Mesothelial cell of epicardium (in vitro differentiated cells): Measurements from ENCODE around the gene PCA3. TPM values are rescaled to one million over a fixed set of nuclear protein-coding genes. Genes with fewer than 3 reads are reported as not detected.
A peak's percentile ranks its signal among the peaks of the same experiment; 100 is the strongest.

Experiments
- DNase-seq, 2 experiments: peaks; one replicate each; pipeline ENCODE4 v3.0.0; 2021; ENCODE audit warnings: low spot score in 2 of 2; ENCODE audit not compliant: unreplicated experiment in 2 of 2
- H3K27ac Mint-ChIP-seq: 2 replicates; pipeline ENCODE4 v1.8.0; 2021; ENCODE audit warnings: mixed read lengths
- H3K27me3 Mint-ChIP-seq: 2 replicates; pipeline ENCODE4 v1.8.0; 2021; ENCODE audit warnings: low read depth, mixed read lengths
- H3K36me3 Mint-ChIP-seq: 2 replicates; pipeline ENCODE4 v1.8.0; 2021; ENCODE audit warnings: mixed read lengths
- H3K4me1 Mint-ChIP-seq: 2 replicates; pipeline ENCODE4 v1.8.0; 2021; ENCODE audit warnings: mixed read lengths
- H3K4me3 Mint-ChIP-seq: 2 replicates; pipeline ENCODE4 v1.8.0; 2021; ENCODE audit warnings: mild to moderate bottlenecking, moderate library complexity, mixed read lengths
- H3K9me3 Mint-ChIP-seq: 2 replicates; pipeline ENCODE4 v1.8.0; 2021; ENCODE audit warnings: mixed read lengths
- total RNA-seq: library from RNA; stranded (reverse); gene quantifications from 3 replicates; pipeline ENCODE4 v1.2.1, GENCODE V29; 2021
- TF ChIP-seq, protein P1 (sequence below): fragments of 200-600 bp; sonication (generic); IDR thresholded peaks from one replicate; pipeline ENCODE4 v1.5.0; 2021; ENCODE audit warnings: antibody characterized with exemption; ENCODE audit not compliant: unreplicated experiment

The PCA3 gene
- total RNA-seq, 1 donor from 2014 or later, result not detected

DNA sequence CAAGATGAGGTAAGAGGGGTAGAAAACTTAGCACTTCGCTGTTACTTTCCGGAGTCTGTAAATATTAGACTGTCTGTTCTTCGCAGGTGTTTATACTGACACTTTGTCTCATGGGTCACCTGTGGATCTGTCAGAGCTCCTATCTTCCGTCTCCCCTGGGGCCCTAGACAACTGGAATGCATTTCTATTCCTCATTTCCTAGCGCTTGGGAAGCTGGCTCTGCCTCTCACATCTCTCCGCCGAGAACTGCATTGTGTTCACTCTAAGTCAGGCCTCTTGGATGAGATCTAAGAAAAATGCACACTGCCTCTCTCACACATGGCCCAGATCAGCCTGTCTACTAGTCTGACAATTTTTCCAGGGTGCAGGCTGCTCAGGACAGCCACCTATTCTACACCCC, 39.5 kb downstream of the PCA3 start:
- no peak for DNase-seq
- H3K27ac Mint-ChIP-seq, result peak overlapping the region; percentile 47

DNA sequence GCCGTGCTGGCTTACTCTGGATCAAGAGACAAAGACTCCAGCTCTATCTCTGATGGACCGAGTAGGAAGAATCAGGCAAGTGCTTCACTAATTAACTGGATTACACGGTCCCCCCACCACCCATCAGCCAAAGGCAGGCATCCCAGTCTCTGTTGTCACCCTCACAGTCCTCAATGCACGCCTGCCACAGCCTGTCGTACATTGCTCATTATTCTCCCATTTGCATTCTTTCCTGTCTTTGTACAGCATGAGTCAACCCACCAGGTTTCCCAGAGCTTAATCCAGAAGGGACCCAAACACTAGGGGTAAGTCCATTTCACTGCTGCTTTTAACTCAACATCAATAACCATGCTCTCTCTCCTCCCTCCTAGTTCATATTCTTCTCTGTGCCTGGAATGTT, 44.4 kb downstream of the PCA3 start:
- no peaks in the 10 kb centered on the region for H3K9me3 Mint-ChIP-seq
- H3K4me1 Mint-ChIP-seq, result peaks cover 26% of the 10 kb centered on the region
- no peak for DNase-seq
- no peak overlapping the region for H3K27ac Mint-ChIP-seq
- H3K36me3 Mint-ChIP-seq, result no peaks in the 10 kb centered on the region
- no peak overlapping the region for H3K4me3 Mint-ChIP-seq
- H3K27me3 Mint-ChIP-seq, result peaks cover 9% of the 10 kb centered on the region
- TF ChIP-seq, protein P1, sequence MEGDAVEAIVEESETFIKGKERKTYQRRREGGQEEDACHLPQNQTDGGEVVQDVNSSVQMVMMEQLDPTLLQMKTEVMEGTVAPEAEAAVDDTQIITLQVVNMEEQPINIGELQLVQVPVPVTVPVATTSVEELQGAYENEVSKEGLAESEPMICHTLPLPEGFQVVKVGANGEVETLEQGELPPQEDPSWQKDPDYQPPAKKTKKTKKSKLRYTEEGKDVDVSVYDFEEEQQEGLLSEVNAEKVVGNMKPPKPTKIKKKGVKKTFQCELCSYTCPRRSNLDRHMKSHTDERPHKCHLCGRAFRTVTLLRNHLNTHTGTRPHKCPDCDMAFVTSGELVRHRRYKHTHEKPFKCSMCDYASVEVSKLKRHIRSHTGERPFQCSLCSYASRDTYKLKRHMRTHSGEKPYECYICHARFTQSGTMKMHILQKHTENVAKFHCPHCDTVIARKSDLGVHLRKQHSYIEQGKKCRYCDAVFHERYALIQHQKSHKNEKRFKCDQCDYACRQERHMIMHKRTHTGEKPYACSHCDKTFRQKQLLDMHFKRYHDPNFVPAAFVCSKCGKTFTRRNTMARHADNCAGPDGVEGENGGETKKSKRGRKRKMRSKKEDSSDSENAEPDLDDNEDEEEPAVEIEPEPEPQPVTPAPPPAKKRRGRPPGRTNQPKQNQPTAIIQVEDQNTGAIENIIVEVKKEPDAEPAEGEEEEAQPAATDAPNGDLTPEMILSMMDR, result no peak

More for the DNA sequence above, 39.5 kb downstream of the PCA3 start:
- Mint-ChIP-seq H3K27me3 (peaks cover 5% of the 10 kb centered on the region), H3K4me3 (no peak overlapping the region), H3K9me3 (no peaks in the 10 kb centered on the region), H3K4me1 (peaks cover 39% of the 10 kb centered on the region), H3K36me3 (no peaks in the 10 kb centered on the region)
- TF ChIP-seq, protein P1, result no peak

DNA sequence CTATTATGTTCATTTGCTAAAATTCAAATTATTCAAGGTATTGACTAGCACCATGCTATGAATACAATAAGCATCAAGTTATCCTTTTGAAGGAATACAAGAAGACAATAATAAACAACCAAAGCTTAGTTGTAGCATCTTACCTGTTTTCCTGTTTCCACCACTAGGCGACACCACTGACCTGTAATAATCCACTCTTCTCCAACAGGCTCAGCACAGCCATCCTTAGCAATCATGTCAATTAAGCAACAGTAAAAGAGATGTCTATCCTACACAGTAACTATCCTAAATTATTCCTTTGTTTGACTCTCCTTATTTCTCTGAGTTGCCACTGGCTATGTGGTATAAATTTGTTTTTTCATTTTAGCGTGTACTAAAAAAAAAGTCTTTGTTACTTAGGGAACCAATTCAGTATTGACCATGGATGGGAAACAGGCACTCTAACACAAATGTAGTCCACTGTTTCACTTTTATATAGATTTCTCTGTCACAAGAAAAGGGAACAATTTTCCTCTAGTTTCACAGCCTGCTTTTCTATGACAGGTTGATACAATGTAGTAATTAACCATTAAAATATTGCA, 46.2 kb downstream of the PCA3 start:
- DNase-seq, result peak in 1 of 2 experiments; percentile 54
- no peaks in the 10 kb centered on the region for H3K36me3 Mint-ChIP-seq
- H3K9me3 Mint-ChIP-seq, result no peaks in the 10 kb centered on the region

DNA sequence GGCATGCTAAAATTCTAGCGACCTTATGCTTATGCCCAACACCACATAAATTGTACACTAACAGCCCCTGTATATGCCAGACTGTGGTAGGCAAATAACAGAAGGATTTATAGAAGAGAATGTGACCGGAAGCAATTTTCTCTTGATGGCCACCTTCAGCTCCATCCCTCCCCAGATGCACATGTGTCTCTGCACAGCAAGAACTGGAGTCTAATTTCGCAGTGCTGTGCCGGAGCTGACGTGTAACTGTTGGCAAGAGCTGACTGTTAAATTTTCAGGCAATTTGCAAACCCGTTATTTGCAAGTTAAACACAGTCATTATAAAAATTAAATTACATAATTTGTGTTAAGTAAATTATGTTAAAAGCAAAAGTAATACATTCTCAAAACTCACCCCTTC, 48.4 kb downstream of the PCA3 start:
- Mint-ChIP-seq H3K36me3 (no peaks in the 10 kb centered on the region), H3K27me3 (peaks cover 9% of the 10 kb centered on the region), H3K4me1 (peaks cover 12% of the 10 kb centered on the region), H3K27ac (no peak overlapping the region), H3K4me3 (no peak overlapping the region), H3K9me3 (no peaks in the 10 kb centered on the region)
- TF ChIP-seq, protein P1, result no peak
- DNase-seq, result no peak

More for the DNA sequence above, 46.2 kb downstream of the PCA3 start:
- peak overlapping the region; percentile 8 for H3K27ac Mint-ChIP-seq
- H3K27me3 Mint-ChIP-seq, result peaks cover 9% of the 10 kb centered on the region
- no peak overlapping the region for H3K4me3 Mint-ChIP-seq
- TF ChIP-seq, protein P1, result peak; percentile 83
- peaks cover 12% of the 10 kb centered on the region for H3K4me1 Mint-ChIP-seq

DNA sequence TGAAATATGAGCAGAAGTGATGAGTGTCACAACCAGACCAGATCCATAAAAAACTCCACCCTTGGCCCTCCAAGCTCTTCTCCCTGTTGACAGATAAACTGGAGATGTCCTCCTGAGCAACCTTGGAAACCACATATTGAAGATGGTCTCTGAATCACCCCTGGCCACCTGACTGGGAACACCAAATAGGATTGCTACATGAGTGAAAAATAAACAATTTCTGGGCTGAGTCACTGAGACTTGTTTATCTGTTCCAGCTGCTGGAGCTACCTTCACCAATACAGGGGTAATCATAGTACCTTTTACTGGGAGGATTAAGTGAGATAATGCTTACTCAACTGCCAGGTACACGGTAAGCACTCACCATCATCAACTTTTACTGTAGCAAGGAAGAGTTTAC, 53.3 kb downstream of the PCA3 start:
- TF ChIP-seq, protein P1, result no peak
- no peak overlapping the region for H3K4me3 Mint-ChIP-seq
- H3K36me3 Mint-ChIP-seq, result no peaks in the 10 kb centered on the region
- no peaks in the 10 kb centered on the region for H3K27me3 Mint-ChIP-seq
- H3K9me3 Mint-ChIP-seq, result peaks cover 3% of the 10 kb centered on the region
- DNase-seq, result no peak
- H3K27ac Mint-ChIP-seq, result no peak overlapping the region
- peaks cover 14% of the 10 kb centered on the region for H3K4me1 Mint-ChIP-seq
